ENCODE data around the gene SCGB1A1.
"Not testable (repeated sequence)": the region's sequence is repeated elsewhere in the genome, so short reads cannot be mapped to it uniquely, and the experiment has no call there.

SCGB1A1 gene

GRCh38 chr11:62423012-62423411 lies 4.2 kb downstream of the SCGB1A1 start:
- DNase-seq, result no peak

- peak; percentile 90 for DNase-seq
Observed at GRCh38 chr11:62427630-62428233, 8.9 kb downstream of the SCGB1A1 start.

- peak; percentile 47 for DNase-seq
Observed at GRCh38 chr11:62428871-62429560, 10.2 kb downstream of the SCGB1A1 start.

- no peak for DNase-seq
Observed at GRCh38 chr11:62430425-62430824, 11.6 kb downstream of the SCGB1A1 start.

- DNase-seq, result no peak
Observed at GRCh38 chr11:62431171-62431901, 12.5 kb downstream of the SCGB1A1 start.

GRCh38 chr11:62432695-62433094 lies 13.9 kb downstream of the SCGB1A1 start:
- DNase-seq, result no peak

GRCh38 chr11:62433141-62433903 lies 14.5 kb downstream of the SCGB1A1 start:
- peak; percentile 57 for DNase-seq

- no peak for DNase-seq
Observed at GRCh38 chr11:62433904-62434276, 15.1 kb downstream of the SCGB1A1 start.

- peak; percentile 42 for DNase-seq
Observed at GRCh38 chr11:62435846-62436660, 17.2 kb downstream of the SCGB1A1 start.

- no peak for DNase-seq
Observed at GRCh38 chr11:62437616-62438015, 18.8 kb downstream of the SCGB1A1 start.

- no peak for DNase-seq
Observed at GRCh38 chr11:62438641-62439040, 19.8 kb downstream of the SCGB1A1 start.

- peak; percentile 82 for DNase-seq
Observed at GRCh38 chr11:62439785-62440602, 21.2 kb downstream of the SCGB1A1 start.

GRCh38 chr11:62443390-62444235 lies 24.8 kb downstream of the SCGB1A1 start:
- peak; percentile 80 for DNase-seq

- DNase-seq, result peak; percentile 86
Observed at GRCh38 chr11:62444236-62444833, 25.5 kb downstream of the SCGB1A1 start.

GRCh38 chr11:62444835-62445234 lies 26.0 kb downstream of the SCGB1A1 start:
- no peak for DNase-seq

- DNase-seq, result no peak
Observed at GRCh38 chr11:62445314-62445740, 26.5 kb downstream of the SCGB1A1 start.

GRCh38 chr11:62446091-62446490 lies 27.3 kb downstream of the SCGB1A1 start:
- DNase-seq, result no peak

- no peak for DNase-seq
Observed at GRCh38 chr11:62449451-62449851, 30.6 kb downstream of the SCGB1A1 start.

GRCh38 chr11:62449912-62450311 lies 31.1 kb downstream of the SCGB1A1 start:
- not testable (repeated sequence) for DNase-seq
